CD4-positive, CD25-positive, alpha-beta regulatory T cell (primary cell): Measurements from ENCODE around the gene VPS13D. TPM values are rescaled to one million over a fixed set of nuclear protein-coding genes. Genes with fewer than 3 reads are reported as not detected.

Experiments used
- ATAC-seq, 2 donors: fragments of 150-1000 bp; cut with Tn5 transposase; one replicate each; pipeline ENCODE4 v1.10.0; 2021; ENCODE audit warnings: low read depth in 2 of 2, moderate number of reproducible peaks in 2 of 2, moderate library complexity in 1 of 2
- DNase-seq, 3 donors: peaks; one replicate each; pipeline versions ENCODE4 v3.0.0 to v3.0.0-alpha.2; 2012 to 2022; ENCODE audit warnings: mixed read lengths in 1 of 3
- H3K27ac ChIP-seq: one replicate; pipeline ENCODE4 v1.7.0; 2013; ENCODE audit warnings: mild to moderate bottlenecking, low read length; ENCODE audit not compliant: insufficient read depth, poor library complexity, severe bottlenecking
- H3K27me3 ChIP-seq: one replicate; pipeline ENCODE4 v1.7.0; 2013; ENCODE audit warnings: low read length; ENCODE audit not compliant: control insufficient read depth, insufficient read depth
- H3K36me3 ChIP-seq: one replicate; pipeline ENCODE4 v1.7.0; 2013; ENCODE audit warnings: mild to moderate bottlenecking, low read length, moderate library complexity; ENCODE audit not compliant: control insufficient read depth, insufficient read depth
- H3K4me1 ChIP-seq: 2 replicates; pipeline ENCODE4 v1.7.0; 2013; ENCODE audit warnings: mild to moderate bottlenecking, low read length; ENCODE audit not compliant: insufficient read depth, control insufficient read depth, poor library complexity, severe bottlenecking
- H3K4me3 ChIP-seq: one replicate; pipeline ENCODE4 v1.7.0; 2013; ENCODE audit warnings: low read depth, mild to moderate bottlenecking, low read length, moderate library complexity
- H3K9me3 ChIP-seq, 2 experiments: 1 replicate in 1 of 2; 2 replicates in 1 of 2; pipeline ENCODE4 v1.7.0; 2013; ENCODE audit warnings: low read length in 2 of 2, mild to moderate bottlenecking in 1 of 2, moderate library complexity in 1 of 2; ENCODE audit not compliant: control insufficient read depth in 2 of 2
- H3K27ac Mint-ChIP-seq, 3 donors: one replicate each; pipeline ENCODE4 v1.8.0; 2020 to 2022; ENCODE audit warnings: mild to moderate bottlenecking in 3 of 3, mixed read lengths in 3 of 3, moderate library complexity in 2 of 3
- H3K27me3 Mint-ChIP-seq: one replicate; pipeline ENCODE4 v1.8.0; 2022; ENCODE audit warnings: mild to moderate bottlenecking, mixed read lengths
- H3K36me3 Mint-ChIP-seq: one replicate; pipeline ENCODE4 v1.8.0; 2020; ENCODE audit warnings: mixed read lengths
- H3K4me1 Mint-ChIP-seq, 4 donors: one replicate each; pipeline ENCODE4 v1.8.0; 2020 to 2022; ENCODE audit warnings: mixed read lengths in 4 of 4, mild to moderate bottlenecking in 1 of 4
- H3K4me3 Mint-ChIP-seq, 4 donors: one replicate each; pipeline ENCODE4 v1.8.0; 2020 to 2022; ENCODE audit warnings: mild to moderate bottlenecking in 4 of 4, mixed read lengths in 4 of 4, moderate library complexity in 3 of 4
- H3K9me3 Mint-ChIP-seq, 7 donors: one replicate each; pipeline ENCODE4 v1.8.0; 2020 to 2022; ENCODE audit warnings: mixed read lengths in 7 of 7, mild to moderate bottlenecking in 3 of 7, moderate library complexity in 2 of 7
- polyA plus RNA-seq, 4 donors: library from polyadenylated mRNA; unstranded; fragments of 300-500 nt; fragmentation: Illumina TruSeq; gene quantifications; one replicate each; pipeline ENCODE4 v1.2.3, GENCODE V29; 2021
- total RNA-seq: library from RNA; stranded (reverse); gene quantifications from one replicate; pipeline ENCODE4 v1.2.3, GENCODE V29; 2022

VPS13D gene
- total and polyA plus RNA-seq, 5 donors from 2014 or later = 8.1 to 96.0 (median 10.3) TPM

DNA sequence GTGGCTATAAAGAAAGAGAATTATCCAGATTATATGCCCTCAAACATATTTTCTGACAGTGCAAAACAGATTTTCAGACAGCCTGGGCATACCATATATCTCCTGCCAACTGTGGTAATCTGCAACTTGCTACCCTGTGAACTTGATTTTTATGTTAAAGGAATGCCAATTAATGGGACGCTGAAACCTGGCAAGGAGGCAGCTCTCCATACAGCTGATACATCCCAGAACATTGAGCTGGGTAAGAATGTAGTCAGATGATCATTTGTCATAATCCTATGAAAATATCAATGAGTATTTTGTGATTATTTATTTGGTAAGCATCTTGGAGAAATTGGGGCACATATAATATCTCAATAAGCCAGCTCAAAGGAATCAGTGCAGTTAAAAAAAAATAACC lies 124.2 kb downstream of the VPS13D start:
- Histone ChIP-seq H3K36me3 (peaks cover 76% of the 10 kb centered on the region), H3K27ac (no peak overlapping the region), H3K27me3 (no peaks in the 10 kb centered on the region), H3K4me1 (no peaks in the 10 kb centered on the region), H3K9me3 (peaks cover 0 to 3% of the 10 kb centered on the region in 2 experiments), H3K4me3 (no peak overlapping the region)
- H3K4me1 Mint-ChIP-seq = peaks cover 4 to 16% (median 5%) of the 10 kb centered on the region in 4 donors
- no peak for DNase-seq
- H3K27ac Mint-ChIP-seq = no peak overlapping the region
- H3K4me3 Mint-ChIP-seq = no peak overlapping the region
- peaks cover 64% of the 10 kb centered on the region for H3K36me3 Mint-ChIP-seq
- ATAC-seq = no peak
- H3K27me3 Mint-ChIP-seq = no peaks in the 10 kb centered on the region
- H3K9me3 Mint-ChIP-seq = peaks cover 0 to 11% (median 4%) of the 10 kb centered on the region in 7 donors

DNA sequence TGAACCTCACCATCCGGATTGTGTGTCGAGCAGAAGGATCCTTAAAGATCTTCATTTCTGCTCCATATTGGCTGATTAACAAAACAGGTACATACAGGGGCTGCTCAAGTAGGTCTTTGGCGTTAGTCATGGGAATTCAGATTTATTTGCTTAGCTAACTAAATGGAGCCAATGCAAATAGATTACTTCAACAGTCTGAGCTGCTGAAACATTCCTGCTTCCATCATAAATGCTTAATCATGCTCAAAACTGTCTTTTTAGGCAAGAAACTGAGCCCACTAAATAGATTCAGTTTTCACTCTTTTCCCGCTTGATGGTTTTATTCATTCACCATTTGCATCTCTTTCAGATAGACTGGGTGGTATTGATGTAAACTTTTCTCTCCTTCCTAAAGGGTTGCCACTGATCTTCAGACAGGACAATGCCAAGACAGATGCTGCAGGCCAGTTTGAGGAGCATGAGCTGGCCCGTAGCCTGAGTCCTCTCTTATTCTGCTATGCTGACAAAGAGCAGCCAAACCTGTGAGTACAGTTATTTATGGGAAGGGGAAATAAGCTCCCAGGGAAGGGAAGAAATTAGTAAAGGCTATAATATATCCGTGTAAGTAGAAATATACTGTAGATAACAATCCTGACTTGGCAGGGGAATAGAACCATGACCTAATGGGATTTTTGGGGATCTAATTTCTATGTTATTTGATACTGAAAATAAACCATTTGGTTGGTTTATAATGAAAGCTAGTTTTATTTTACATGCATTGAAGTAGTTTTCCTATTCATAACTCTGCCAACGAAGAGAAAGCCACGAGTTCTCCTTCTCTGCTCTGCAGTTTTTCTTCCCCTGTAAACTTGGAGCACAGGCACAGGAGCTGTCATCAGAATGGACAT lies 126.4 kb downstream of the VPS13D start:
- Mint-ChIP-seq H3K27me3 (no peaks in the 10 kb centered on the region), H3K4me1 (peaks cover 4 to 15% (median 12%) of the 10 kb centered on the region in 4 donors), H3K9me3 (peaks cover 0 to 1% (median 0%) of the 10 kb centered on the region in 7 donors), H3K4me3 (no peak overlapping the region), H3K36me3 (peaks cover 50% of the 10 kb centered on the region), H3K27ac (no peak overlapping the region)
- Histone ChIP-seq H3K27me3 (no peaks in the 10 kb centered on the region), H3K4me1 (no peaks in the 10 kb centered on the region), H3K4me3 (no peak overlapping the region), H3K36me3 (peaks cover 69% of the 10 kb centered on the region), H3K9me3 (no peaks in the 10 kb centered on the region), H3K27ac (no peak overlapping the region)
- DNase-seq (no peak), ATAC-seq (no peak)

GRCh38 chr1:12358499-12358898 lies 128.7 kb downstream of the VPS13D start:
- peaks cover 4 to 15% (median 12%) of the 10 kb centered on the region in 4 donors for H3K4me1 Mint-ChIP-seq
- no peaks in the 10 kb centered on the region for H3K9me3 ChIP-seq
- peak overlapping the region; percentile 9 to 90 (median 48) for H3K27ac Mint-ChIP-seq
- no peaks in the 10 kb centered on the region for H3K27me3 ChIP-seq
- peaks cover 62% of the 10 kb centered on the region for H3K36me3 Mint-ChIP-seq
- DNase-seq (no peak), ATAC-seq (no peak)
- no peak overlapping the region for H3K4me3 Mint-ChIP-seq
- H3K4me3 ChIP-seq = no peak overlapping the region
- no peak overlapping the region for H3K27ac ChIP-seq
- H3K4me1 ChIP-seq = no peaks in the 10 kb centered on the region
- no peaks in the 10 kb centered on the region for H3K27me3 Mint-ChIP-seq
- peaks cover 80% of the 10 kb centered on the region for H3K36me3 ChIP-seq
- peaks cover 0 to 1% (median 0%) of the 10 kb centered on the region in 7 donors for H3K9me3 Mint-ChIP-seq

- H3K36me3 Mint-ChIP-seq = peaks cover 63% of the 10 kb centered on the region
Measured at GRCh38 chr1:12359359-12360133, 129.7 kb downstream of the VPS13D start.

GRCh38 chr1:12368646-12369045 lies 138.8 kb downstream of the VPS13D start:
- no peak for ATAC-seq
- Histone ChIP-seq H3K27me3 (no peaks in the 10 kb centered on the region), H3K4me3 (no peak overlapping the region), H3K27ac (no peak overlapping the region), H3K4me1 (no peaks in the 10 kb centered on the region), H3K36me3 (peaks cover 54% of the 10 kb centered on the region), H3K9me3 (no peaks in the 10 kb centered on the region)
- no peak for DNase-seq
- no peak overlapping the region for H3K27ac Mint-ChIP-seq
- H3K36me3 Mint-ChIP-seq = peaks cover 56% of the 10 kb centered on the region
- no peak overlapping the region for H3K4me3 Mint-ChIP-seq
- H3K27me3 Mint-ChIP-seq = no peaks in the 10 kb centered on the region
- H3K4me1 Mint-ChIP-seq = peaks cover 8 to 21% (median 11%) of the 10 kb centered on the region in 4 donors
- H3K9me3 Mint-ChIP-seq = peaks cover 0 to 1% (median 0%) of the 10 kb centered on the region in 7 donors

More at GRCh38 chr1:12359359-12360133, 129.7 kb downstream of the VPS13D start:
- H3K27me3 ChIP-seq = no peaks in the 10 kb centered on the region
- H3K4me3 Mint-ChIP-seq = no peak overlapping the region
- H3K9me3 ChIP-seq = no peaks in the 10 kb centered on the region
- H3K27me3 Mint-ChIP-seq = no peaks in the 10 kb centered on the region
- no peak overlapping the region for H3K27ac ChIP-seq
- no peaks in the 10 kb centered on the region for H3K4me1 ChIP-seq
- peaks cover 0 to 19% (median 12%) of the 10 kb centered on the region in 4 donors for H3K4me1 Mint-ChIP-seq
- DNase-seq (peak in 1 of 3 donors; percentile 59), ATAC-seq (no peak)
- H3K27ac Mint-ChIP-seq = peak overlapping the region; percentile 9 to 35 (median 27)
- H3K4me3 ChIP-seq = peak overlapping the region; percentile 1
- H3K9me3 Mint-ChIP-seq = peaks cover 0 to 1% (median 0%) of the 10 kb centered on the region in 7 donors
- H3K36me3 ChIP-seq = peaks cover 82% of the 10 kb centered on the region

DNA sequence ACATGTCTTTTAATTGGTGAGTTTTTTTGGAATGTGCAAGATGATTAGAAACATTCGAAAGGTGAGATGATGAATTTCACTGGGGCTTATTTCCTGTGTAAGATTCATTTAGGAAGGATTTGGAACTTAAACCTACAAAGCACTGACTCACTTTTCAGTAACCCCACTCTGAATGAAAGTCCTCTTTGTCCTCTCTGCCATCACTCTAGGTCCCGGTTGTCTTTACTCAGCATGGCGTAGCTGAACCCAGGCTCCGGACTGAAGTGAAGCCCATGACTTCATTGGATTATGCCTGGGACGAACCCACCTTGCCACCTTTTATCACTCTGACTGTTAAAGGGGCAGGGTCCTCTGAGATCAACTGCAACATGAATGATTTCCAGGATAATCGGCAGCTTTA lies 139.4 kb downstream of the VPS13D start:
- Histone ChIP-seq H3K9me3 (no peaks in the 10 kb centered on the region), H3K4me1 (no peaks in the 10 kb centered on the region), H3K27ac (no peak overlapping the region), H3K36me3 (peaks cover 54% of the 10 kb centered on the region), H3K27me3 (no peaks in the 10 kb centered on the region), H3K4me3 (no peak overlapping the region)
- Mint-ChIP-seq H3K4me3 (no peak overlapping the region), H3K4me1 (peaks cover 8 to 20% (median 11%) of the 10 kb centered on the region in 4 donors), H3K27me3 (no peaks in the 10 kb centered on the region), H3K27ac (peak overlapping the region in 1 of 3 donors; percentile 70), H3K36me3 (peaks cover 55% of the 10 kb centered on the region), H3K9me3 (peaks cover 0 to 1% (median 0%) of the 10 kb centered on the region in 7 donors)
- DNase-seq (no peak), ATAC-seq (no peak)

DNA sequence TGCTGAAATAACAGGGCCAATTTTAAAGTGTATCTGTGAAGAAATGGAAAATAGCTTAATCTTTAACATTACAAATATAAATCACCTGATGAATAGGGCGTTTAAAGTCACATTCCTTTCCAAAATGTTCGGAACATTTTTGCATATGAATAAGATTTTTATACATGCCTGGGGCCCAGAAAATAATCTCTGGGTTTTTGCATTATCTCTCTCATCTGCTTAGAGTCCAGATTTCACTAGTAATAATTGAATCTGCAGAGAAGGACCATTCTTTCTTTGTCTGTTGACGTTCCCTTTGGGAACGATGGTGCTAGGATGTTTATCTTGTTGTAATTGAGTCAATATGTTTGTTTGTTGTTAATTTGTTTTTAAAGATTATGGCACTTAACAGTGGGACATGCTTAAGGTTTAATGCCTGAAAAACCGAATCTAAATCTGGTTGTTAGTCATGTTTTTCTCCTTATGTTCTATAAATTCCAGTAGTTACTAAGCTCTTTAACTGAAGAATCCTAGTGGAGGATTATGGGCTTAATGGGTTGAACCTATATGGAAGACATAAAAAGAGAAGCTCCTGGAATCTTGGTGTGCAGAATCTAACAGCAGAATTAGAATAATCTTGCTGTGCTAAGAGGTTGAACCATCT lies 140.6 kb downstream of the VPS13D start:
- Mint-ChIP-seq H3K27me3 (no peaks in the 10 kb centered on the region), H3K27ac (peak overlapping the region in 1 of 3 donors; percentile 18), H3K36me3 (peaks cover 51% of the 10 kb centered on the region), H3K4me1 (peaks cover 5 to 12% (median 10%) of the 10 kb centered on the region in 4 donors), H3K9me3 (no peaks in the 10 kb centered on the region), H3K4me3 (no peak overlapping the region)
- no peaks in the 10 kb centered on the region for H3K27me3 ChIP-seq
- no peak overlapping the region for H3K27ac ChIP-seq
- no peaks in the 10 kb centered on the region for H3K9me3 ChIP-seq
- H3K36me3 ChIP-seq = peaks cover 54% of the 10 kb centered on the region
- DNase-seq (no peak), ATAC-seq (no peak)
- H3K4me3 ChIP-seq = no peak overlapping the region
- no peaks in the 10 kb centered on the region for H3K4me1 ChIP-seq
